GM12875 (cell line): Measurements from ENCODE around the gene THUMPD2.
A peak's percentile ranks its signal among the peaks of the same experiment; 100 is the strongest.

ENCODE experiments used
- H3K4me3 ChIP-seq: one replicate; pipeline ENCODE4 v1.5.1; 2011; ENCODE audit warnings: low read depth, low read length, control low read depth
- TF ChIP-seq, protein P1 (sequence below): IDR thresholded peaks from 2 replicates; pipeline ENCODE4 v1.5.1; 2011; ENCODE audit warnings: low read depth, mild to moderate bottlenecking, control low read depth, inconsistent platforms, low read length, moderate library complexity, borderline replicate concordance; ENCODE audit not compliant: insufficient read depth

The THUMPD2 gene

DNA sequence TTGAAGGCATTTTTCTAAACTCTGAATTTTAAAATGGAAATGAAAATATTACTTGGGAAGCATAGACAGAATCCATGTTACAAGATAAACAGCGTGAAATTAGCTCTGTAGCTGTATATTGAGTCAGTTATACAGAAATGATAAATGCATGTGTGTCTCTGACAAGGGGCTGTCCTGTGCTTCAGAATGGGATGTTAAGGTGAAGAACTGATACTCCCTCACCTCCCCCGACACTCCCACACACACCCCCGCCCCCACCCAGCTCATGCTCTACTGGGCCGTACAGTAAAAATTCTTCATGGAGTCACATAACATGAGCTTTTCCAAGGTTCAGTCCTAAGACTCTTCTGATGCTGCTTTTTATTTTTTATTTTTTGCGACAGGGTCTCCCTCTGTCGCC is 869 bp upstream of the THUMPD2 start:
- TF ChIP-seq, protein P1, sequence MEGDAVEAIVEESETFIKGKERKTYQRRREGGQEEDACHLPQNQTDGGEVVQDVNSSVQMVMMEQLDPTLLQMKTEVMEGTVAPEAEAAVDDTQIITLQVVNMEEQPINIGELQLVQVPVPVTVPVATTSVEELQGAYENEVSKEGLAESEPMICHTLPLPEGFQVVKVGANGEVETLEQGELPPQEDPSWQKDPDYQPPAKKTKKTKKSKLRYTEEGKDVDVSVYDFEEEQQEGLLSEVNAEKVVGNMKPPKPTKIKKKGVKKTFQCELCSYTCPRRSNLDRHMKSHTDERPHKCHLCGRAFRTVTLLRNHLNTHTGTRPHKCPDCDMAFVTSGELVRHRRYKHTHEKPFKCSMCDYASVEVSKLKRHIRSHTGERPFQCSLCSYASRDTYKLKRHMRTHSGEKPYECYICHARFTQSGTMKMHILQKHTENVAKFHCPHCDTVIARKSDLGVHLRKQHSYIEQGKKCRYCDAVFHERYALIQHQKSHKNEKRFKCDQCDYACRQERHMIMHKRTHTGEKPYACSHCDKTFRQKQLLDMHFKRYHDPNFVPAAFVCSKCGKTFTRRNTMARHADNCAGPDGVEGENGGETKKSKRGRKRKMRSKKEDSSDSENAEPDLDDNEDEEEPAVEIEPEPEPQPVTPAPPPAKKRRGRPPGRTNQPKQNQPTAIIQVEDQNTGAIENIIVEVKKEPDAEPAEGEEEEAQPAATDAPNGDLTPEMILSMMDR, result no peak
- no peak overlapping the region for H3K4me3 ChIP-seq

DNA sequence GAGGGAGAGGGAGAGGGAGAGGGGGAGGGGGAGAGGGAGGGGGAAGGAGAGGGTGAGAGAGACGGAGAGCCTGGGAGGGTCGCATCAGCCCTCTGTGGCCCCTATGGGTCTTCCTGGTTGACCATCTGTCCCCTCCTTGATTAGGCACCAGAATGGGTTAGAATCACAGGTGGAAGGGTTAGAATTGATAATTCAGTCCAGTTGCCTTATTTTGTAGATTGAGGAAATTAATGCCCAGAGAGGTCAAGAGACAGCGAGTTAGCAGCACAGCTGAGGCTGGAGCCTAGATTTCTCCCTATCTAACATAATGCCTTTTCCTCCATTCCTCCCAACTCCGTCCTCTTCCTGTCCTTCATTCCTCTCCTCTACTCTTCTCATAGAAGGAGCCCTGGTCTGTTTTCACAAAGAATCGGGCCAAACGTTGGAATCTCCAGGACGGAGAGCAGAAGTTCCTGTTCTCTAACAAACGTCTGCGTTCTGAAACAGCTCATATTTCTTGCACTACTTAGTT is 338 bp upstream of the THUMPD2 start:
- peak overlapping the region; percentile 86 for H3K4me3 ChIP-seq
- TF ChIP-seq, protein P1, result no peak

DNA sequence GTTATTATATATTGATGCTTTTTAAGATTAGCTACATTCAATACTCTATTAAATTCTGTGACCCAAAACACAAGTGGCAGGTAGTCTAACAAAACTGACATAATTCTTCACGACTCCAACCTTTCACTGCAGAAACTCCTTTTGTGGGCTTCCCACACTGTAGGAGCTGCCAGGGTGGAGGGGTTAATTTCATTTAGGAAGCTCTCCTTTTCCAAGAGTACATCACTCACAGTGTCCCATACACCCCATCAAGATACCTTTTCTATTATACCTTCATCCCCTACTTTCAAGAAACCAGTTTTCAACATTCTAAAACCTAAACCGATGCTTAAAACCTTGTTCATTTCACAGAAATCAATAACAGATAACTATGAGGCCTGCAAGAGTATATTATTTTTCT is 825 bp downstream of the THUMPD2 start:
- TF ChIP-seq, protein P1, result no peak
- H3K4me3 ChIP-seq, result peak overlapping the region; percentile 86

DNA sequence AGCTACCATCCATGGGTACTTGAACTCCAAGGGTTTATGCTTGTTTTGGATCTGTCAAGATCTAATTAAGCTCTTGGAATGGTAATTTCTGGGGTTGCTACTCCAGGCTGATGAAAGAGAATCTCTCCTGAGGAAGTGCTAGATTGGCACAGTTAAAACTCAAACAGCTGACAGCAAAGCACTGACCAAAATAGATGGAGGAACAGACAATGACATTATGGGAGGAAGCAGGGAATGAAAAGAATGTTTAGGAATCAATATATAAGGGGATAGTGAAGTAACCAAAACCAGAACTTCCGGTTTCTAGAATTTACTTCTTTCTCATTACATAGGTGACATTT is 6.3 kb downstream of the THUMPD2 start:
- TF ChIP-seq, protein P1, result no peak
- no peak overlapping the region for H3K4me3 ChIP-seq

DNA sequence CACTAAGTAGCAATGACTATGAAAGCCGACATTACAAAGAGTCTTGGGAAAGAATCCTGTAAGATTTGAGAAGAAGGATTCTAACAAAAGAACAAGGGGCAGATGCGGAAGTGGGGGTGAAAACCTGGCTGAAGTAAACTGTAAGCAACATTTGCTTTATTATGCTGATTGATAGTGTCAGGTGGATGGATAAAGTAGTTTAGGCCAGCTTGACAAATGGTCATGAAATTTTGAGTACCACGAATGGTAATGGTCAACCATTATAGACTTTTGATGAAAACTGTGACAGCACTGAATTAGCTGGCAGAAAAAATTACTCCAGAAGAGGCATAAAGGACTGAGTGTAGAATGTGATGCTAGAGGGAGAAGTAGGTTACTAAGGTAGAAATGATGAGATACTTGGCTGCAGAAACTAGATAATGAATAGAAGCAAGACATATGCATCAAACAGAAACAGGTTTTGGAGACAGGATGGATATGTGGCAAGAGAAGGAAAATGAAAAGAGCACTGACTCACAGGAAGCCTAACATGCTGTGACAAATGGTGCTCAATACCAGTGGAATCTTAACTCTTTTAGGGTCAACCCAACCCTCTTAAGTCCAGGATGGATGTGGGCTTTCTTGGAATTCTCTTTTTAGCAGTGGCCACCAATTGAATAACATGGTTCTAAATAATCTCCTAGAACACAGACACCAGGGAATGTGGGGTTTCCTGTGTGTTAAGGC is 6.8 kb downstream of the THUMPD2 start:
- H3K4me3 ChIP-seq, result no peak overlapping the region
- TF ChIP-seq, protein P1, result no peak

DNA sequence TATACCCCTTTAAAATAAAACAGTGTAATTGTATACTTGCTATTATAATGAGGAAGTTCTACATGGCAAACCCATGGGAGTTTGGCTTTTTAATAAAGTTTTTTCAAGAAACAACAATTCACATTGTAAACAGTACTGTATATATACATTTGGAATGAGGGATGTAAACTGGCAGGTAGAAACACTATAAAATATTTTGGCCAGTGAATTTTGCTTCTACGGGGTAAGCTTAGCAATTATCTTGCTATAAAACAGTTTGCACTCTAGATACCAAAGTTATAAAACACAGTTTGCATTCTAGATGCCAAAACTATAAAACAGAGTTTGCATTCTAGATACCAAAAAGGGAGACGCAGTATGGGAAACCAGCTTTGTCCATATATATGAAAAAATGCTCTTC is 16.6 kb downstream of the THUMPD2 start:
- no peak overlapping the region for H3K4me3 ChIP-seq
- TF ChIP-seq, protein P1, result no peak

DNA sequence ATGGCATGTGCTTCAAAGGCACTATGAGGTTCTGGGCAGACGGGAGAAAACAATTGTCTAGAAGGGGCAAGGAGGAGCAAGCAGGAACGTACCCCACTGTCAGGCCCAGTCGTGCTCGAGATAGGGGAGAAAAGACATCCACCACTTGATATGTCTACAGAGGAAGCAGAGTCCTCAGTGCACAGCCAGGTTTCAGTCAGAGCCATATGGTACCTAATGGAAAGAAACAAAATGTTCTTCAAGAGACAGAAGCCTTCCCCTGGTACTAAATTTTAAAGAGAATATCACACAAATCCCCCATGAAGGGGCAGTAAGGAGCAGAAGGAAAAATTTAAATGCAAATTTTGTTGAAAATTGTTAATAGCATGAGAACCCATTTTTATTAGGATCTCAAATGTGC is 21.9 kb downstream of the THUMPD2 start:
- TF ChIP-seq, protein P1, result no peak

More for the DNA sequence above, 21.9 kb downstream of the THUMPD2 start:
- H3K4me3 ChIP-seq, result no peak overlapping the region
